CD8-positive, alpha-beta memory T cell (primary cell): ENCODE data around the gene DPY30. TPM values are rescaled to one million over a fixed set of nuclear protein-coding genes. Genes with fewer than 3 reads are reported as not detected.
A peak's percentile ranks its signal among the peaks of the same experiment; 100 is the strongest.

Experiments
- CTCF ChIA-PET: fragments of 350-600 bp; sonication (Branson Sonifier 250); formaldehyde crosslinking; loops from one replicate; lab custom pipeline; 2021; ENCODE audit warnings: antibody characterized with exemption; lab: Charles Lee
- POLR2A ChIA-PET: fragments of 350-600 bp; sonication (Branson Sonifier 250); formaldehyde crosslinking; loops from one replicate; lab custom pipeline; 2021; ENCODE audit warnings: antibody characterized with exemption; lab: Charles Lee
- DNase-seq, 5 donors: peaks; one replicate each; pipeline versions ENCODE4 v3.0.0 to v3.0.0-alpha.2; 2020 to 2022; ENCODE audit warnings: mixed read lengths in 1 of 5
- H3K27ac ChIP-seq: one replicate; pipeline ENCODE4 v1.7.0; 2013; ENCODE audit warnings: low read depth, mild to moderate bottlenecking, low read length, moderate library complexity
- H3K27me3 ChIP-seq: 2 replicates; pipeline ENCODE4 v1.7.0; 2013; ENCODE audit warnings: low read length, mild to moderate bottlenecking; ENCODE audit not compliant: insufficient read depth, poor library complexity, severe bottlenecking
- H3K36me3 ChIP-seq: 2 replicates; pipeline ENCODE4 v1.7.0; 2013; ENCODE audit warnings: mild to moderate bottlenecking, low read length, moderate library complexity; ENCODE audit not compliant: insufficient read depth
- H3K4me1 ChIP-seq: 2 replicates; pipeline ENCODE4 v1.7.0; 2013; ENCODE audit warnings: mild to moderate bottlenecking, low read length, moderate library complexity; ENCODE audit not compliant: insufficient read depth
- H3K4me3 ChIP-seq: 2 replicates; pipeline ENCODE4 v1.7.0; 2013; ENCODE audit warnings: mild to moderate bottlenecking, low read length
- H3K9me3 ChIP-seq: 2 replicates; pipeline ENCODE4 v1.7.0; 2013; ENCODE audit warnings: mild to moderate bottlenecking, low read length
- H3K27ac Mint-ChIP-seq, 8 donors: one replicate each; pipeline ENCODE4 v1.8.0; 2020 to 2021; ENCODE audit warnings: mixed read lengths in 8 of 8, mild to moderate bottlenecking in 6 of 8, inconsistent platforms in 3 of 8, moderate library complexity in 3 of 8
- H3K27me3 Mint-ChIP-seq, 2 donors: one replicate each; pipeline ENCODE4 v1.8.0; 2020 to 2021; ENCODE audit warnings: mixed read lengths in 2 of 2, mild to moderate bottlenecking in 1 of 2, moderate library complexity in 1 of 2
- H3K36me3 Mint-ChIP-seq, 3 donors: one replicate each; pipeline ENCODE4 v1.8.0; 2020 to 2021; ENCODE audit warnings: mixed read lengths in 3 of 3, inconsistent platforms in 1 of 3, mild to moderate bottlenecking in 1 of 3
- H3K4me1 Mint-ChIP-seq, 3 donors: one replicate each; pipeline ENCODE4 v1.8.0; 2020 to 2021; ENCODE audit warnings: mixed read lengths in 3 of 3, inconsistent platforms in 1 of 3, mild to moderate bottlenecking in 1 of 3
- H3K4me3 Mint-ChIP-seq, 7 donors: one replicate each; pipeline ENCODE4 v1.8.0; 2020 to 2021; ENCODE audit warnings: mixed read lengths in 7 of 7, mild to moderate bottlenecking in 6 of 7, moderate library complexity in 4 of 7, inconsistent platforms in 2 of 7
- H3K9me3 Mint-ChIP-seq, 5 donors: one replicate each; pipeline ENCODE4 v1.8.0; 2020 to 2022; ENCODE audit warnings: mixed read lengths in 5 of 5, mild to moderate bottlenecking in 3 of 5, moderate library complexity in 2 of 5, inconsistent platforms in 1 of 5
- polyA plus RNA-seq: library from polyadenylated mRNA; unstranded; fragments of 300-500 nt; fragmentation: Illumina TruSeq; gene quantifications from one replicate; pipeline ENCODE4 v1.2.3, GENCODE V29; 2021
- total RNA-seq, 2 experiments: library from RNA; stranded (reverse); gene quantifications; one replicate each; pipeline ENCODE4 v1.2.3, GENCODE V29; 2021

Gene DPY30
- total and polyA plus RNA-seq, 3 experiments from 2014 or later = 78.2 to 155 (median 82.7) TPM

- Histone ChIP-seq H3K4me1 (no peaks in the 10 kb centered on the region), H3K36me3 (no peaks in the 10 kb centered on the region), H3K27ac (no peak overlapping the region), H3K27me3 (no peaks in the 10 kb centered on the region), H3K4me3 (no peak overlapping the region), H3K9me3 (no peaks in the 10 kb centered on the region)
- CTCF ChIA-PET = no interaction called here
- DNase-seq = no peak
- Mint-ChIP-seq H3K27me3 (no peaks in the 10 kb centered on the region), H3K27ac (peak overlapping the region in 4 of 8 donors; percentile 18 to 75 (median 66)), H3K4me1 (peaks cover 18 to 55% (median 52%) of the 10 kb centered on the region in 3 donors), H3K36me3 (peaks cover 0 to 14% (median 5%) of the 10 kb centered on the region in 3 donors), H3K4me3 (no peak overlapping the region), H3K9me3 (no peaks in the 10 kb centered on the region)
- POLR2A ChIA-PET = no interaction called here
These were observed 52.7 kb downstream of the DPY30 start for GRCh38 chr2:31986906-31987305.

GRCh38 chr2:31983762-31984467, 55.7 kb downstream of the DPY30 start:
- H3K27ac ChIP-seq = no peak overlapping the region
- no peaks in the 10 kb centered on the region for H3K27me3 Mint-ChIP-seq
- DNase-seq = no peak
- peak overlapping the region in 2 of 8 donors; percentile 22 to 37 for H3K27ac Mint-ChIP-seq
- CTCF ChIA-PET = no interaction called here
- H3K4me1 ChIP-seq = peaks cover 15% of the 10 kb centered on the region
- POLR2A ChIA-PET = no interaction called here
- H3K9me3 ChIP-seq = no peaks in the 10 kb centered on the region
- H3K4me1 Mint-ChIP-seq = peaks cover 33 to 53% (median 52%) of the 10 kb centered on the region in 3 donors
- no peaks in the 10 kb centered on the region for H3K27me3 ChIP-seq
- no peaks in the 10 kb centered on the region for H3K36me3 ChIP-seq
- no peaks in the 10 kb centered on the region for H3K9me3 Mint-ChIP-seq
- no peak overlapping the region for H3K4me3 ChIP-seq
- no peak overlapping the region for H3K4me3 Mint-ChIP-seq
- peaks cover 0 to 10% (median 8%) of the 10 kb centered on the region in 3 donors for H3K36me3 Mint-ChIP-seq

GRCh38 chr2:31980674-31981356, 58.8 kb downstream of the DPY30 start:
- Mint-ChIP-seq H3K4me1 (peaks cover 33 to 53% (median 41%) of the 10 kb centered on the region in 3 donors), H3K27ac (peak overlapping the region; percentile 1 to 80 (median 44)), H3K4me3 (peak overlapping the region in 3 of 7 donors; percentile 5 to 29 (median 10)), H3K36me3 (peaks cover 0 to 10% (median 9%) of the 10 kb centered on the region in 3 donors), H3K9me3 (no peaks in the 10 kb centered on the region), H3K27me3 (no peaks in the 10 kb centered on the region)
- Histone ChIP-seq H3K9me3 (no peaks in the 10 kb centered on the region), H3K27ac (no peak overlapping the region), H3K27me3 (no peaks in the 10 kb centered on the region), H3K4me3 (no peak overlapping the region), H3K4me1 (peaks cover 15% of the 10 kb centered on the region), H3K36me3 (no peaks in the 10 kb centered on the region)
- DNase-seq = peak in 1 of 5 donors; percentile 26
- ChIA-PET CTCF (no interaction called here), POLR2A (no interaction called here)

GRCh38 chr2:31979956-31980355, 59.6 kb downstream of the DPY30 start:
- no peak overlapping the region for H3K27ac ChIP-seq
- H3K9me3 ChIP-seq = no peaks in the 10 kb centered on the region
- DNase-seq = no peak
- Mint-ChIP-seq H3K27me3 (no peaks in the 10 kb centered on the region), H3K9me3 (no peaks in the 10 kb centered on the region), H3K27ac (no peak overlapping the region), H3K4me1 (peaks cover 32 to 60% (median 46%) of the 10 kb centered on the region in 3 donors), H3K36me3 (peaks cover 0 to 12% (median 9%) of the 10 kb centered on the region in 3 donors), H3K4me3 (no peak overlapping the region)
- H3K36me3 ChIP-seq = no peaks in the 10 kb centered on the region
- peaks cover 15% of the 10 kb centered on the region for H3K4me1 ChIP-seq
- H3K4me3 ChIP-seq = no peak overlapping the region
- POLR2A ChIA-PET = no interaction called here
- H3K27me3 ChIP-seq = no peaks in the 10 kb centered on the region
- CTCF ChIA-PET = no interaction called here

GRCh38 chr2:31979018-31979417, 60.6 kb downstream of the DPY30 start:
- peak overlapping the region in 1 of 8 donors; percentile 70 for H3K27ac Mint-ChIP-seq
- ChIA-PET POLR2A (no interaction called here), CTCF (no interaction called here)
- no peaks in the 10 kb centered on the region for H3K36me3 ChIP-seq
- no peaks in the 10 kb centered on the region for H3K9me3 ChIP-seq
- DNase-seq = no peak
- no peaks in the 10 kb centered on the region for H3K27me3 ChIP-seq
- peaks cover 15% of the 10 kb centered on the region for H3K4me1 ChIP-seq
- H3K4me3 Mint-ChIP-seq = no peak overlapping the region
- H3K27ac ChIP-seq = no peak overlapping the region
- H3K27me3 Mint-ChIP-seq = no peaks in the 10 kb centered on the region
- H3K4me1 Mint-ChIP-seq = peaks cover 32 to 63% (median 45%) of the 10 kb centered on the region in 3 donors
- no peaks in the 10 kb centered on the region for H3K9me3 Mint-ChIP-seq
- H3K36me3 Mint-ChIP-seq = peaks cover 0 to 9% (median 8%) of the 10 kb centered on the region in 3 donors
- no peak overlapping the region for H3K4me3 ChIP-seq

GRCh38 chr2:31978436-31978835, 61.2 kb downstream of the DPY30 start:
- Mint-ChIP-seq H3K36me3 (peaks cover 0 to 6% (median 6%) of the 10 kb centered on the region in 3 donors), H3K4me3 (no peak overlapping the region), H3K27me3 (no peaks in the 10 kb centered on the region), H3K27ac (no peak overlapping the region), H3K4me1 (peaks cover 35 to 63% (median 47%) of the 10 kb centered on the region in 3 donors), H3K9me3 (no peaks in the 10 kb centered on the region)
- peaks cover 15% of the 10 kb centered on the region for H3K4me1 ChIP-seq
- ChIA-PET POLR2A (no interaction called here), CTCF (no interaction called here)
- H3K4me3 ChIP-seq = no peak overlapping the region
- H3K27me3 ChIP-seq = no peaks in the 10 kb centered on the region
- H3K36me3 ChIP-seq = no peaks in the 10 kb centered on the region
- no peak overlapping the region for H3K27ac ChIP-seq
- DNase-seq = no peak
- no peaks in the 10 kb centered on the region for H3K9me3 ChIP-seq

Other genes starting within 250 kb of the DPY30 start
- gene MEMO1, start 28.8 kb downstream of the DPY30 start, total RNA-seq = 10 to 100 TPM; 73.8 to 78.6 TPM
- gene MEMO1, start 28.8 kb downstream of the DPY30 start, polyA plus RNA-seq = 27.7 TPM
- gene SPAST, start 23.8 kb upstream of the DPY30 start, total RNA-seq = 10 to 100 TPM; 19.7 to 20.4 TPM
- gene SPAST, start 23.8 kb upstream of the DPY30 start, polyA plus RNA-seq = 10.6 TPM
- gene SLC30A6, start 126.1 kb upstream of the DPY30 start, total RNA-seq = 10 to 100 TPM; 29.5 to 29.6 TPM
- gene SLC30A6, start 126.1 kb upstream of the DPY30 start, polyA plus RNA-seq = 8.8 TPM
- under 1 TPM; 0.07 to 0.16 TPM for gene NLRC4, start 225.1 kb upstream of the DPY30 start, total RNA-seq
- not detected for gene NLRC4, start 225.1 kb upstream of the DPY30 start, polyA plus RNA-seq
- 10 to 100 TPM; 43.1 to 47.0 TPM for gene YIPF4, start 238.1 kb upstream of the DPY30 start, total RNA-seq
- gene YIPF4, start 238.1 kb upstream of the DPY30 start, polyA plus RNA-seq = 22.9 TPM